H1 (cell line): Measurements from ENCODE around the gene NRXN3. TPM values are rescaled to one million over a fixed set of nuclear protein-coding genes. Genes with fewer than 3 reads are reported as not detected.

Source experiments
- CHD7 ChIP-seq: fragments of 300-600 bp; sonication (generic); IDR thresholded peaks from 2 replicates; pipeline ENCODE4 v1.7.1; 2012; ENCODE audit warnings: low read length, moderate library complexity, mild to moderate bottlenecking, inconsistent platforms; ENCODE audit not compliant: insufficient replicate concordance
- CTBP2 ChIP-seq: IDR thresholded peaks from 2 replicates; pipeline ENCODE4 v1.7.0; 2011; ENCODE audit warnings: borderline replicate concordance, mild to moderate bottlenecking, moderate library complexity, mixed read lengths, low read length; ENCODE audit not compliant: insufficient read depth, insufficient read length
- polyA plus RNA-seq, 7 experiments: library from polyadenylated mRNA; depleted of rRNA in 3 of 7; stranded (reverse) in 5 of 7; unstranded in 2 of 7; fragments of >200 nt in 5 of 7; fragments of 200-250 nt in 2 of 7; gene quantifications; 1 replicate in 5 of 7; 2 replicates in 1 of 7; 4 replicates in 1 of 7; pipeline versions ENCODE4 v1.2.1 to v1.2.3, GENCODE V29; 2011 to 2013; ENCODE audit warnings: missing spikeins in 2 of 7, mixed read lengths in 2 of 7
- total RNA-seq: library from RNA; stranded (reverse); fragmentation: NEBNext Ultra II Directional; extraction: Animal tissue kit (Norgen Biotek cat#: 25700); gene quantifications from 2 replicates; pipeline ENCODE4 v1.2.1, GENCODE V29; 2021

The NRXN3 gene
- total and polyA plus RNA-seq, 2 of the 8 experiments (the other 6 are each of a cell fraction or from before 2014, with no cell fraction given), result 2.6 to 4.1 TPM

DNA sequence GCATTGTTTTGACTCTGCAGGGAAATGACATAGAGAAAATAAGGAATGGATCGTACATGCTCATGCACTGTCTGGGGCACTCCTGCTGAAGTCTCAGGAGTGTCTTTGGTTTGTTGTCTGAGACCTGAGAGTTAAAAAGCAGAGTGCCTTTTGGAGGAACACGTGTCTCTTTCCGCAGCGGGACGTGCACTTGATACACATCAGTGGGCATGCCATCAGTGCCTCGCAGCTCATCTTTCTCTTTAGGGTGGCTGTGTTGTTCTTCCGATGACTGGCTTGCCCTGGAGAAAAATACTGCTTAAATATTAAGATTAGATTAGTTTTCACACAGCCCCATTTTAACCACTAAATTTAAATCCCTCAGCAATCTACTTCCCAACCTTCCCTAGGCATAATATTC lies 1205.2 kb downstream of the NRXN3 start (continued):
- TF ChIP-seq CHD7 (no peak), CTBP2 (no peak)
